HG02840 (cell line): ENCODE data around the gene PAPOLA.
A peak's percentile ranks its signal among the peaks of the same experiment; 100 is the strongest.
"Not testable (repeated sequence)": the region's sequence is repeated elsewhere in the genome, so short reads cannot be mapped to it uniquely, and the experiment has no call there.

Source experiments
- ATAC-seq: cut with Tn5 transposase; IDR thresholded peaks from one replicate; pipeline ENCODE4 v1.9.1; 2021; ENCODE audit warnings: mild to moderate bottlenecking, moderate library complexity, moderate number of reproducible peaks; ENCODE audit not compliant: unreplicated experiment, low FRiP score

Gene PAPOLA

GRCh38 chr14:96501740-96502620 lies at the start of gene PAPOLA:
PAPOLA (plus strand) TSS chr14:96502382; CDS start chr14:96502593, 211 bp downstream.
- ATAC-seq: peak; percentile 89

- no peak for ATAC-seq
Measured at GRCh38 chr14:96452684-96453083, 49.5 kb upstream of the PAPOLA start.

- no peak for ATAC-seq
Measured at GRCh38 chr14:96455588-96455987, 46.6 kb upstream of the PAPOLA start.

GRCh38 chr14:96459851-96460250 lies 42.3 kb upstream of the PAPOLA start:
- ATAC-seq: no peak

- ATAC-seq: no peak
Measured at GRCh38 chr14:96461950-96462798, 40.0 kb upstream of the PAPOLA start.

- no peak for ATAC-seq
Measured at GRCh38 chr14:96464136-96464535, 38.0 kb upstream of the PAPOLA start.

GRCh38 chr14:96466918-96467317 lies 35.3 kb upstream of the PAPOLA start:
- ATAC-seq: no peak

- no peak for ATAC-seq
Measured at GRCh38 chr14:96470331-96470730, 31.9 kb upstream of the PAPOLA start.

GRCh38 chr14:96470967-96471366 lies 31.2 kb upstream of the PAPOLA start:
- ATAC-seq: not testable (repeated sequence)

GRCh38 chr14:96478119-96478518 lies 24.1 kb upstream of the PAPOLA start:
- no peak for ATAC-seq

GRCh38 chr14:96479435-96480146 lies 22.6 kb upstream of the PAPOLA start:
- no peak for ATAC-seq

GRCh38 chr14:96481731-96482314 lies 20.4 kb upstream of the PAPOLA start:
- no peak for ATAC-seq

- no peak for ATAC-seq
Measured at GRCh38 chr14:96482986-96483385, 19.2 kb upstream of the PAPOLA start.

GRCh38 chr14:96484399-96484798 lies 17.8 kb upstream of the PAPOLA start:
- no peak for ATAC-seq

- no peak for ATAC-seq
Measured at GRCh38 chr14:96486705-96487104, 15.5 kb upstream of the PAPOLA start.

- no peak for ATAC-seq
Measured at GRCh38 chr14:96489327-96489726, 12.9 kb upstream of the PAPOLA start.

- ATAC-seq: no peak
Measured at GRCh38 chr14:96493178-96493577, 9.0 kb upstream of the PAPOLA start.

GRCh38 chr14:96494331-96494730 lies 7.9 kb upstream of the PAPOLA start:
- ATAC-seq: no peak

- no peak for ATAC-seq
Measured at GRCh38 chr14:96497087-96497486, 5.1 kb upstream of the PAPOLA start.

GRCh38 chr14:96497586-96497985 lies 4.6 kb upstream of the PAPOLA start:
- no peak for ATAC-seq
